ENCODE results near the gene RNF169. TPM values are rescaled to one million over a fixed set of nuclear protein-coding genes. Genes with fewer than 3 reads are reported as not detected.

Gene RNF169
- total RNA-seq, 3 donors from 2014 or later, result 11.4 to 12.4 (median 11.9) TPM

DNA sequence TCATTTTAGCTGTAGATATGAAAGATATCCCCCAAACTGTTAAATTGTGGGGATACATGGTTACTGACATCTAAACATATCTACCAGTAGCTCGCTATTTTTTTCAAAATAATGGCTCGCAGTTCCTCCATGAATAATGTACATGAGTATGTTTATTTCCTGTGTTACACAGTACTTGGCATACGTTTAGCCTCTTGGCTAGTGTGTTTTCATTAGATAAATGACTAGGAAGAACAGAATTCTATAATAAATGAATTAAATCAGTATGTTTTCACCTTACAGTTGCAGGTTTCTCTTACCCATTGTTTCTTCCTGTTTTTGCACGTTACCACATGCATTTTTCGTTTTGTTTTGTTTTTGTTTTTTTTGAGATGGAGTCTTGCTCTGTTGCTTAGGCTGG lies 21.8 kb downstream of the RNF169 start:
- Mint-ChIP-seq H3K4me3 (no peak overlapping the region), H3K9me3 (no peaks in the 10 kb centered on the region), H3K36me3 (ENCODE audit: insufficient read depth) (peaks cover 2% of the 10 kb centered on the region), H3K4me1 (ENCODE audit: low read depth) (peaks cover 46% of the 10 kb centered on the region), H3K27me3 (ENCODE audit: low read depth) (no peaks in the 10 kb centered on the region)
- DNase-seq (no peak), ATAC-seq (no peak)

DNA sequence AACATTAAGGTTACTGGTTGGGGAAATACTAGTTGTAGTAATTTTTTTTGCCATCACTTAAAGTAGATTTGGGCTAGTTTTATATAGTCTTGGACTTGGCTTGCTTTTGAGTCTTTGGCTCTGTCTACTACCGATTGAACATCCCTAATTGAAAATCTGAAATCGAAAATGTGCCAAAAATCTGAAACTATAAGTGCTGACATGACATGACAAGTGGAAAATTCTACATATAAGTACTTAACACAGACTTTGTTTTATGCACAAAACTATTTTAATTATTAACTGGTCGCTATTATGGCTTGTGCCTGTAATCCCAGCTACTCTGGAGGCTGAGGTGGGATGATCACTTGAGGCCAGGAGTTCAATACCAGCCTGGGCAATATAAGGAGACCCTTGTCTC lies 22.5 kb downstream of the RNF169 start:
- no peak for DNase-seq
- H3K4me3 Mint-ChIP-seq, result no peak overlapping the region
- H3K4me1 Mint-ChIP-seq (ENCODE audit: low read depth), result peaks cover 45% of the 10 kb centered on the region
- H3K27me3 Mint-ChIP-seq (ENCODE audit: low read depth), result no peaks in the 10 kb centered on the region
- peaks cover 4% of the 10 kb centered on the region for H3K36me3 Mint-ChIP-seq (ENCODE audit: insufficient read depth)
- ATAC-seq, result no peak
- H3K9me3 Mint-ChIP-seq, result no peaks in the 10 kb centered on the region

DNA sequence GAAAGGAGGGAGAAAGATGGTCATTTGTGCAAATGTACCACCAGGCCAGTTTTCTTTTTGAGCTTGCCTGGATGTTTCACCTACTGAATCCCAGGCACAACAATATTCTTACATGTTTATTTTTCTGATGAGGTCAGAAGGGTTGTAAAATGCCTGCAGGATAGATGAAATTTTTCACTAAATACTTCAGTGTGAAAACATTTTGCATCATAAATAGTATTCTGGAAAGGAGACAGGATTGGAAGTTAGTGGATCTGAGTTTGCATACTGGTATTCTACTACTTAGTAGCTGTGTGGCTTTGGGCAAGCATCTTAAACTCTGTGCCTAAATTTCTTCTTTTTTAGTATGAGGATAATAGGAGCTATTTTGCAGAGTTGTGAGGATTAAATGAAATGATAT lies 24.8 kb downstream of the RNF169 start:
- no peak for DNase-seq
- Mint-ChIP-seq H3K4me3 (no peak overlapping the region), H3K9me3 (no peaks in the 10 kb centered on the region), H3K4me1 (ENCODE audit: low read depth) (peaks cover 44% of the 10 kb centered on the region), H3K36me3 (ENCODE audit: insufficient read depth) (peaks cover 14% of the 10 kb centered on the region), H3K27me3 (ENCODE audit: low read depth) (no peaks in the 10 kb centered on the region)
- ATAC-seq, result no peak

DNA sequence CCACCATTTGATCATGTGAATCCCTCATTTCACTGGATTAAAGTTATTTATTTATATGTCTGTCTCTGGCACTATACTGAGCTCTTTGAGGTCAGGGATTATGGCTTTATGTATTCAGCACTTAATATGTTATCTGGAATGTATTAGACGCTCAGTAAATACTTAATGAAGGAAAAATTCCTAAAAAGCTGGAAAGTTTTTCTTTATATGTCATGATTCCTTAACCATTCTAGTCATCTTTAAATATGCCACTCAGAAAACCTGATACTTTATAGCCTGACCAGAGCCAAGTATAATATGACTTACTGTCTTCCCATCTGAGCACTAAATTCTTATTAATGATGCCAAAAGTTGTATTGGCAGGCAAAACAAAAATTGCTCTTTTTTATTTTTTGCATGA lies 27.1 kb downstream of the RNF169 start:
- Mint-ChIP-seq H3K4me1 (ENCODE audit: low read depth) (peaks cover 30% of the 10 kb centered on the region), H3K4me3 (no peak overlapping the region), H3K27me3 (ENCODE audit: low read depth) (no peaks in the 10 kb centered on the region), H3K36me3 (ENCODE audit: insufficient read depth) (peaks cover 14% of the 10 kb centered on the region), H3K9me3 (no peaks in the 10 kb centered on the region)
- DNase-seq (no peak), ATAC-seq (no peak)

DNA sequence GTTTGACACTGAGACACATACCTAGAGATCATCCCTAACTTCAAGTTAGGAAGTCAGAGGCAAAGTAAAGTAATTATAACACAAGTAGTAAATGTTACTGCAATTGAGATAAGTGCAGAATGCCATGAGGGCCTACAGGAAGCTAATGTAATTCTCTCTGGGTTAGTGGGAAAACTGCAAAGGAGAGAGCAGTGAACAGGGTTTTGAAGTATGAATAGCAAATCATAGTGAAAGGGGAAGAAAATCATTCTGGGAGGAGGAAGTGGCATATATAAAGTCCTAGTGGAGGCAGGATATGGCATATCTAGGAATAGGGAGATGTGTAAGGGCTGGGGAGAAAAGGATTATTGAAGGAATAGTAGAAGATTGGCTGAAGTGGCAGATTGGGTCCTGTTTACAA lies 27.9 kb downstream of the RNF169 start:
- no peak for ATAC-seq
- Mint-ChIP-seq H3K4me1 (ENCODE audit: low read depth) (peaks cover 30% of the 10 kb centered on the region), H3K27me3 (ENCODE audit: low read depth) (no peaks in the 10 kb centered on the region), H3K9me3 (no peaks in the 10 kb centered on the region), H3K4me3 (no peak overlapping the region), H3K36me3 (ENCODE audit: insufficient read depth) (peaks cover 14% of the 10 kb centered on the region)
- DNase-seq, result no peak

DNA sequence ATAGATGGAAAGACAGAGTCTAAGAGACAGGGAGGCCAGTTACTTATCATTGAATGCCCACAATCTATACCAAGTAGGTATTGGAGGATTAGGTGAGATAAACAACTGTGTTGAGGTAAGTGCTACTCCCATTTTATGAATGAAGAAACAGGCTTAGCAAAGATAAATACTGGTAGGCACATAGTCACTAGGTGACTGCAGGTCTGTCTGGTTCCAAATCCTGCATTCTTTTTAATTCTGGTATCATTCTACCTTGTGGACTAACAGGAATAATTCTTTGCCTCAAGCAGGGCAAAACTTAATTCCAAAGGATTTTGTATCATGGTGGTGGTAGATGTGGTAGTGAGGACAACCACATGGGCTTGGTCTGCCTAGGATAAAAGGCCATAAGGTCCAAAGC lies 28.4 kb downstream of the RNF169 start:
- H3K4me1 Mint-ChIP-seq (ENCODE audit: low read depth), result peaks cover 30% of the 10 kb centered on the region
- ATAC-seq (no peak), DNase-seq (no peak)
- H3K9me3 Mint-ChIP-seq, result no peaks in the 10 kb centered on the region
- peaks cover 14% of the 10 kb centered on the region for H3K36me3 Mint-ChIP-seq (ENCODE audit: insufficient read depth)
- no peak overlapping the region for H3K4me3 Mint-ChIP-seq
- no peaks in the 10 kb centered on the region for H3K27me3 Mint-ChIP-seq (ENCODE audit: low read depth)

DNA sequence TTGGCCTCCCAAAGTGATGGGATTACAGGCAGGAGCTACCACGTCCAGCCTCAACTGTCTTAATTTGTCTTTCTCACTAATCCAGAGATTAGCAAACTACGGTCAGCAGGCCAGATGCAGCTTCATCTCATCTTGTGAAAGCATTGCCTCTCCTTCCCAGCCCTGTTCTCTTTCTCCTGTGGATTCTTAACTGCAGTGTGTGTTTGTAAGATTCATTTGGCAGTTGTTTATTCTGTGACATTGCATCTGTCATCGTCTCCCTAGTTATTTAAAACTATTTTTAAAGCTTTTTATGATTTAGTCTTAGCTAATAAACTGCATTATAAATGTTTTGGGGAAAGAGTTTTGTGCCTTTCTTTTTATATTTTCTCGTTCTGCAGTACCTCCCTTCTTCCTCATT lies 29.2 kb downstream of the RNF169 start:
- Mint-ChIP-seq H3K36me3 (ENCODE audit: insufficient read depth) (peaks cover 14% of the 10 kb centered on the region), H3K4me1 (ENCODE audit: low read depth) (peaks cover 28% of the 10 kb centered on the region), H3K27me3 (ENCODE audit: low read depth) (no peaks in the 10 kb centered on the region), H3K9me3 (no peaks in the 10 kb centered on the region), H3K4me3 (no peak overlapping the region)
- DNase-seq (no peak), ATAC-seq (no peak)

DNA sequence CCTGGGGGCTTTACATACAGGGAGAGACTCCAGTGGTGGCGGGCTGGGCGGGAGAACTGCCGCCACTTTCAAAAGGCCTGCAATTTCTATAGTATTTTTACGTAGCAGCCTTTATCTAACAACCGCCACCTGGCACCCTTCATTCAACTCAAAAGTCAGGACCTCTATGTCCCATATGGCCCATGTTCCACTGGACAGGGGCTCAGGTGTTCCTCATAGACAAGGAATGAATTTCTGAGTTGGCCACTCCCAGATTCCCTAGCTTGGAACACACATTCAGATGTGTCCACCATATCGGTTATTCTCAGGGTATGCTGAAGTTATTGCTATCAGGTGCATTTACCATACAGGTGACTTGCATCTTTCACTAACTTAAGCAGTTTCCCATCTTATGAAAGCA lies 29.9 kb downstream of the RNF169 start:
- no peak for ATAC-seq
- Mint-ChIP-seq H3K27me3 (ENCODE audit: low read depth) (no peaks in the 10 kb centered on the region), H3K9me3 (no peaks in the 10 kb centered on the region), H3K4me1 (ENCODE audit: low read depth) (peaks cover 34% of the 10 kb centered on the region), H3K36me3 (ENCODE audit: insufficient read depth) (peaks cover 14% of the 10 kb centered on the region), H3K4me3 (no peak overlapping the region)
- no peak for DNase-seq

DNA sequence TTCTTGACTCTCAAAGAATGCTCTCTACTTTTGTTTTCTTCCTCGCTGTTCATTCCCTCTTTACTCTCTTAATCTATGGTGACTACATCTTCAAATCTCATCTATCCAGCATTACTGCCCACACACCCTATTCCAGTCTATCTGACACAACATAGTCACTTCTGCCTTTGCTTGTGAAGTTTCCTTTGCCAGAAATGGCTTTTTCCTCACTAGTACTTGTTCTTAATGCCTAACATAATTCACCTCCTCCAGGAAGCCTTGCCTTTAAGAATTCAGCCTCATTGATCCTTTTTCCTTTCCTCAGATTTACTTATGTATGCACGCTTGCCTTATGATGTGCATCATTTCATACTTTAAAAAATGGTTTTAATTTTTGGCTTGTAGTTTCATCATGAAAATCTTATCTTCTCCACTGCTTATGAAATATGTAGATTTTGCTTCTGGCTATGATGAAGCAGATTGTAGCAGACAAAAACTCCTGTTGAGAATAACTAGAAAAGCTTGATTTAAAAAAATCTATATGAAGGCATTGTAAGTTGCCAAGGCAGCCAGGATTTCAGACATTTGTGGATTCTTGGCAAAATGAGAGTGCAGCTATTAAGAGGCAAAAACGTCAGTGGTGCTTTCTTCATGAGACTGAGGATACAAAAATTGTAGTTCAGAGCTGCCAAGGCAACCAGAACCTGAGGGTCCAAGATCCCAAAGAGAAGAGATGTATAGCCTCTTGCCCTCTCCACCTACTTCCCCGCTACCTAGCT lies 31.8 kb downstream of the RNF169 start:
- ATAC-seq (no peak), DNase-seq (no peak)
- H3K9me3 Mint-ChIP-seq, result no peaks in the 10 kb centered on the region
- H3K4me3 Mint-ChIP-seq, result no peak overlapping the region
- H3K27me3 Mint-ChIP-seq (ENCODE audit: low read depth), result no peaks in the 10 kb centered on the region
- H3K4me1 Mint-ChIP-seq (ENCODE audit: low read depth), result peaks cover 38% of the 10 kb centered on the region
- peaks cover 12% of the 10 kb centered on the region for H3K36me3 Mint-ChIP-seq (ENCODE audit: insufficient read depth)

DNA sequence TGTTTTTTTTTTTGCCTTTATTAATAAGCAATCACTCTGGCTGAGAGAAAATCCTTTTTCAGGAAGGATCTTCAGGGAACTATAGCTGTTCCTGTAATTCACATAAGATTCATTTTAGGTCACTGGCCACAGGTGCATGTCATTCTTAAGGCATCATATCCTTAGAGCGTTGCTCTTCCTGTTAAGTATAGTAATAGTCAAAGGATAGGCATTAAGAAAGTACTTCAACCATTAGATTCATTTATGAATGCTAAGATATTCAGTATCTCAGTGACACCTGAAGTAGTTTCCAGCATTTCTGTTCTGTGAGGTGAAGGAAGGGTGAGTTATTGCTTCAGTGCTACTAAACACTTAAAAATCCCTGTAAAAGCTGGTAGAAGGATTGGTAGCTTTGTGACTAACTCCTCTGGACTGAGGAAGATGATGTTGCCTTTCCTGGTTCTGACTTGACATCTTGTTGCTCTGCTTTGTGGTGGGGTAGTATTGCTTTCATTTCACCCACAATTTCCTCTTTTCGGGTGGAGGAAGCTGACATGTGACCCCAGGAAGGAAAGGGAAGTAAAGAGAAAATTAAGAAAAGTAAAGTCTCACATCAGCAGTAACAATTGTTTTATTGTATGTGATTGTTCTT lies 34.7 kb downstream of the RNF169 start:
- Mint-ChIP-seq H3K36me3 (ENCODE audit: insufficient read depth) (peaks cover 2% of the 10 kb centered on the region), H3K4me3 (peak overlapping the region; percentile 54), H3K4me1 (ENCODE audit: low read depth) (peaks cover 31% of the 10 kb centered on the region), H3K27me3 (ENCODE audit: low read depth) (no peaks in the 10 kb centered on the region), H3K9me3 (no peaks in the 10 kb centered on the region)
- ATAC-seq (peak; percentile 74), DNase-seq (no peak)

DNA sequence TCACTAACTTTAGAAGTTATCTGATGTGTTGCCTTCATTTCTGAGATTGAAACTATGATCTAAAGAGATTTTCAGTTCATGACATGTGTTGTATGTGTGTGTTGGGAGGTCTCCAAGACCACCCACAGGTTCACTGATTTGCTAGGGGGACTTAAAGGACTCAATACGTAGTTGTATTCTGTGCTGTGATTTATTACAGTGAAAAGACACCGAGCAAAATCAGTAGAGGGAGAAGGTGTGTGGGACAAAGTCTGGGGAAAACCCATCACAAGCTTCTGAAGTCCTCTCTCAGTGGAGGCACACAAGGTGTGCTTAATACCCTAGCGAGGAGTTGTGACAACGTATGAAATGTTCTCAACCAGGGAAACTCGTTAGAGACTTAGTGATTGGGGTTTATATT lies 35.6 kb downstream of the RNF169 start:
- no peak overlapping the region for H3K4me3 Mint-ChIP-seq
- no peaks in the 10 kb centered on the region for H3K9me3 Mint-ChIP-seq
- ATAC-seq (peak; percentile 69 to 71), DNase-seq (no peak)
- no peaks in the 10 kb centered on the region for H3K27me3 Mint-ChIP-seq (ENCODE audit: low read depth)
- H3K4me1 Mint-ChIP-seq (ENCODE audit: low read depth), result peaks cover 29% of the 10 kb centered on the region
- H3K36me3 Mint-ChIP-seq (ENCODE audit: insufficient read depth), result peaks cover 2% of the 10 kb centered on the region

DNA sequence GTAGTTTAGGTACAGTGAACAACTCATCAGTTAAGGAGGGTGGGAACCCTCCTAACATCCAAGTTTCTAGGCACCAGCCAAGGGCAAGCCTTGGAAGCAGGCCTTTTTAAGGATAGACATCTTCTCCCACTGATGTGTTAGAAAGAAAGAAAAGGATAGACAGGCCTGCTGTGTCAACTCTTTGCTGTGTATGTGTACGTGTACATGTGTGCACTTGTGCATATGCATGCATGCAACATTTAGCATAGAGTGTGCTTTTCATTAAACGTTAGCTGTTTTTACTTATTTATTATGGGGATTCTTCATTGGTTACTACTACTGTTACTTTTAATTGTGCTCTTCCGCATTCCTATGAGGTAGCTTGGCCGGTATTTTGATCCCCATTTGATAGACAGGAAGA lies 36.1 kb downstream of the RNF169 start:
- Mint-ChIP-seq H3K36me3 (ENCODE audit: insufficient read depth) (peaks cover 3% of the 10 kb centered on the region), H3K27me3 (ENCODE audit: low read depth) (no peaks in the 10 kb centered on the region), H3K4me1 (ENCODE audit: low read depth) (peaks cover 27% of the 10 kb centered on the region), H3K4me3 (no peak overlapping the region), H3K9me3 (no peaks in the 10 kb centered on the region)
- DNase-seq (no peak), ATAC-seq (no peak)

DNA sequence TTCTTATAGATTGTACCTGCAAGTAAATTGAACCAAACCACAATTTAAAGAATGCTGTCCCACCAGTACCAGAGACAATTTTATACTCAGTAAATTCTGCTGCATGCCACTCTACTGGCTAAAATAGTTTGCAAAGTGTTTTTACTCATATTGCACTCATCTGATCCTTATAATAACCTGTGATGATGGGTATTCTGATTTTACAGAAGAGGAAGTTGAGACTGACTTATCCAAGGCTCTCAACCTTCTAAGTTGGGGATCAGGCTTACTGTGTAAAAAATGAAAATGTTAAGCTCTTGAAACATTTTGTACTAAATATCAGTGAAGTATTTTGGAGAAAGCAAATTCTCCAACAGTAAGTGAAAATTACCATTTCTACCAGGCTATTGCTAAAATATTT lies 37.9 kb downstream of the RNF169 start:
- DNase-seq, result no peak

DNA sequence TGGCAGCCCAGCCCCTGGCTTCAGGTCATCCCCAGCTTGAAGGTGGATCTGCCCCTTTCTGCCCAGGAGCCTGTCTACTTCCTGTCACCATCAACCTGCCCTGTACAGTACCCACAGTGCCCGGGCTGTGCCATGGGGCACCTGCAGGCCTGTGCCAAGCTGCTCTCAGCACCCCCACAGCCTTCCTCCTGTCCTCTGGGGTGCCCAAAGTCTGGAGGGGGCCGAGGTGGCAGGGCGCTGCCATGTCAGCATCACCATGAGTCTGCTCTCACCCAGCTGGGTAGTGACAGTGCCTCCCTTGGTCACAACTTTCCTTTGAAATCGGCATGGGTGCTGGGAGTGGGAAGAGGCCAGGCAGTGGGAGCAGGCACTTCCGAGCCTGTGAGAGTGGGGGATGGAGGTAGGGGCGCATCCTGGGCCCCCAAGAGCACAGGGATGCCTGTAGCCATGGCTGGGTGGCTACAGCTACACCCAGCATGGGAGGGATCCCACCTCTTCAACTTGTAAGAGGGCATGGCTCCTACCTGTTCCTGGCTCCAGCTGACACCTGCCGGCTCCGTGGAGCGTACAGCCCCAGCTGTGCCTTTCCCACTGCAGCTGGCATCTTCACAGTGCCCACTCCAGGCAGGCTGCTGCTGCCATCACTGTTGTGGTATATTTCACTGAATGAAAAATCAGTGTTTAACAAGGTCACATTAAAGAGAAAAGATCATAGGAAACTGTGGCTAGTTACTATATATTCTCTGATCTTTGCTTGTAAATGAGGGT lies 42.9 kb downstream of the RNF169 start:
- H3K4me1 Mint-ChIP-seq (ENCODE audit: low read depth), result peaks cover under 1% of the 10 kb centered on the region
- H3K4me3 Mint-ChIP-seq, result no peak overlapping the region
- ATAC-seq (no peak), DNase-seq (no peak)
- no peaks in the 10 kb centered on the region for H3K27me3 Mint-ChIP-seq (ENCODE audit: low read depth)
- H3K9me3 Mint-ChIP-seq, result no peaks in the 10 kb centered on the region
- peaks cover 35% of the 10 kb centered on the region for H3K36me3 Mint-ChIP-seq (ENCODE audit: insufficient read depth)

More for the DNA sequence above, 37.9 kb downstream of the RNF169 start:
- no peak for ATAC-seq
- Mint-ChIP-seq H3K27me3 (ENCODE audit: low read depth) (no peaks in the 10 kb centered on the region), H3K4me3 (no peak overlapping the region), H3K9me3 (no peaks in the 10 kb centered on the region), H3K36me3 (ENCODE audit: insufficient read depth) (peaks cover 14% of the 10 kb centered on the region), H3K4me1 (ENCODE audit: low read depth) (peaks cover 27% of the 10 kb centered on the region)

DNA sequence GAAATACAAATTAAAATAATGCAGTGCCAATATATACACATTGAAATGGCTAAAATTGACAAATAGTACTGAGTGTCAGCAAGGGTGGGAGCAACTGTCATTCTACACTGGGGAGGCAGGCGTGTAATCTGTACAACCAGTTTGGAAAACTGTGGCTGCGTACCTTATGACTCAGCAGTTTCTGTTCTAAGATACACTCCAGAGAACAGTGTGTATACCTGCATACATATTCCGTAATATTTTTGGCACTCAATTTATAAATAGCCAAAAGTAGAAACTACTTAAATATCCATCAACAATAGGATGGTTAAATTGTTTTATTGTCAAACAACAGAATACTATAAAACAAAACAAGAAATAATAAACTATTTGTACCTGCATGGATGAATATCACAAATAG lies 57.6 kb downstream of the RNF169 start:
- Mint-ChIP-seq H3K36me3 (ENCODE audit: insufficient read depth) (peaks cover 19% of the 10 kb centered on the region), H3K9me3 (no peaks in the 10 kb centered on the region), H3K4me3 (no peak overlapping the region), H3K4me1 (ENCODE audit: low read depth) (peaks cover 6% of the 10 kb centered on the region), H3K27me3 (ENCODE audit: low read depth) (no peaks in the 10 kb centered on the region)
- DNase-seq (no peak), ATAC-seq (no peak)

All from activated T-cell treated with anti-CD3 and anti-CD28 coated beads, Interleukin-2, amount 50 U/mL, for 4 hours (primary cell).